GM18951 (cell line): ENCODE data around the gene EBF4.
"Not testable (repeated sequence)": the region's sequence is repeated elsewhere in the genome, so short reads cannot be mapped to it uniquely, and the experiment has no call there.

Source experiments
- POLR2A ChIP-seq: IDR thresholded peaks from 4 replicates; pipeline ENCODE4 v1.6.1; 2011; ENCODE audit warnings: mild to moderate bottlenecking; ENCODE audit not compliant: insufficient read length, insufficient read depth; ENCODE audit errors: extremely low read depth
- in situ Hi-C: fragments of 300-500 bp; cut with MboI; formaldehyde crosslinking; loops from one replicate; pipeline ENCODE4 v1.12.0; 2022; ENCODE audit warnings: low sequenced_read_pairs, mixed read lengths, inconsistent platforms; ENCODE audit not compliant: unreplicated experiment

Gene EBF4

GRCh38 chr20:2658414-2659354, 33.9 kb upstream of the EBF4 start:
- in situ Hi-C loops, result no loop called here
- peak; percentile 50 for TF ChIP-seq POLR2A

GRCh38 chr20:2659547-2659946, 33.0 kb upstream of the EBF4 start:
- in situ Hi-C loops, result no loop called here
- no peak for TF ChIP-seq POLR2A

- TF ChIP-seq POLR2A, result no peak
- in situ Hi-C loops, result no loop called here
These were observed 29.2 kb upstream of the EBF4 start for GRCh38 chr20:2663364-2663886.

GRCh38 chr20:2663887-2664719, 28.5 kb upstream of the EBF4 start, which contains the start of gene IDH3B:
Gene IDH3B, minus strand, starts transcription at chr20:2664216. Its CDS starts 28 bp downstream, at chr20:2664188.
- in situ Hi-C loops, result no loop called here
- TF ChIP-seq POLR2A, result peak; percentile 90

- TF ChIP-seq POLR2A, result no peak
- in situ Hi-C loops, result no loop called here
These were observed 20.6 kb upstream of the EBF4 start for GRCh38 chr20:2671977-2672376.

- no peak for TF ChIP-seq POLR2A
- in situ Hi-C loops, result no loop called here
These were observed 20.1 kb upstream of the EBF4 start for GRCh38 chr20:2672446-2672845.

- TF ChIP-seq POLR2A, result no peak
These were observed 19.1 kb upstream of the EBF4 start for GRCh38 chr20:2673453-2673852.

GRCh38 chr20:2680046-2680445, 12.5 kb upstream of the EBF4 start:
- TF ChIP-seq POLR2A, result no peak
- in situ Hi-C loops, result no loop called here

More at GRCh38 chr20:2673453-2673852, 19.1 kb upstream of the EBF4 start:
- in situ Hi-C loops, result no loop called here

- in situ Hi-C loops, result not testable (repeated sequence)
These were observed 10.5 kb upstream of the EBF4 start for GRCh38 chr20:2682040-2682439.

- in situ Hi-C loops, result not testable (repeated sequence)
These were observed 7.8 kb upstream of the EBF4 start for GRCh38 chr20:2684817-2685216.

- in situ Hi-C loops, result no loop called here
- no peak for TF ChIP-seq POLR2A
These were observed 5.1 kb upstream of the EBF4 start for GRCh38 chr20:2687514-2687913.

GRCh38 chr20:2688041-2688591, 4.5 kb upstream of the EBF4 start:
- in situ Hi-C loops, result no loop called here

GRCh38 chr20:2690213-2690612, 2.4 kb upstream of the EBF4 start:
- no peak for TF ChIP-seq POLR2A
- in situ Hi-C loops, result no loop called here

More at GRCh38 chr20:2688041-2688591, 4.5 kb upstream of the EBF4 start:
- no peak for TF ChIP-seq POLR2A
